ENCODE data around the gene ADGRL3.

ADGRL3 gene

GRCh38 chr4:61192392-61192791 lies 7.7 kb upstream of the ADGRL3 start:
- H3K4me3 ChIP-seq (ENCODE audit: low read depth in 1 of 2, low read length in 2 of 2), result no peak overlapping the region
- H3K9ac ChIP-seq (ENCODE audit: low read depth in 1 of 2, low read length in 2 of 2), result no peak overlapping the region
- H3K27me3 ChIP-seq (ENCODE audit: control insufficient read depth in 1 of 2, insufficient read depth in 2 of 2, low read length in 2 of 2), result no peaks in the 10 kb centered on the region
- no peaks in the 10 kb centered on the region for H3K36me3 ChIP-seq (ENCODE audit: control insufficient read depth in 1 of 2, insufficient read depth in 2 of 2, low read length in 2 of 2)
- H3K9me3 ChIP-seq (ENCODE audit: control insufficient read depth in 1 of 2, low read length in 2 of 2), result no peaks in the 10 kb centered on the region
- H3K4me1 ChIP-seq (ENCODE audit: control insufficient read depth in 1 of 2, insufficient read depth in 2 of 2, low read length in 2 of 2), result no peaks in the 10 kb centered on the region
- no peak overlapping the region for H3K27ac ChIP-seq (ENCODE audit: low read depth, low read length)

- no peak overlapping the region for H3K4me3 ChIP-seq (ENCODE audit: low read depth in 1 of 2, low read length in 2 of 2)
- H3K9me3 ChIP-seq (ENCODE audit: control insufficient read depth in 1 of 2, low read length in 2 of 2), result no peaks in the 10 kb centered on the region
- peaks cover 0 to 2% of the 10 kb centered on the region in 2 donors for H3K27me3 ChIP-seq (ENCODE audit: control insufficient read depth in 1 of 2, insufficient read depth in 2 of 2, low read length in 2 of 2)
- no peak overlapping the region for H3K27ac ChIP-seq (ENCODE audit: low read depth, low read length)
- H3K36me3 ChIP-seq (ENCODE audit: control insufficient read depth in 1 of 2, insufficient read depth in 2 of 2, low read length in 2 of 2), result no peaks in the 10 kb centered on the region
- H3K9ac ChIP-seq (ENCODE audit: low read depth in 1 of 2, low read length in 2 of 2), result no peak overlapping the region
- no peaks in the 10 kb centered on the region for H3K4me1 ChIP-seq (ENCODE audit: control insufficient read depth in 1 of 2, insufficient read depth in 2 of 2, low read length in 2 of 2)
Measured at GRCh38 chr4:61193863-61194262, 6.3 kb upstream of the ADGRL3 start.

GRCh38 chr4:61194571-61194970 lies 5.6 kb upstream of the ADGRL3 start:
- H3K9ac ChIP-seq (ENCODE audit: low read depth in 1 of 2, low read length in 2 of 2), result no peak overlapping the region
- H3K9me3 ChIP-seq (ENCODE audit: control insufficient read depth in 1 of 2, low read length in 2 of 2), result no peaks in the 10 kb centered on the region
- H3K27ac ChIP-seq (ENCODE audit: low read depth, low read length), result no peak overlapping the region
- no peaks in the 10 kb centered on the region for H3K4me1 ChIP-seq (ENCODE audit: control insufficient read depth in 1 of 2, insufficient read depth in 2 of 2, low read length in 2 of 2)
- no peaks in the 10 kb centered on the region for H3K36me3 ChIP-seq (ENCODE audit: control insufficient read depth in 1 of 2, insufficient read depth in 2 of 2, low read length in 2 of 2)
- peaks cover 4 to 9% of the 10 kb centered on the region in 2 donors for H3K27me3 ChIP-seq (ENCODE audit: control insufficient read depth in 1 of 2, insufficient read depth in 2 of 2, low read length in 2 of 2)
- H3K4me3 ChIP-seq (ENCODE audit: low read depth in 1 of 2, low read length in 2 of 2), result no peak overlapping the region

GRCh38 chr4:61195101-61195500 lies 5.0 kb upstream of the ADGRL3 start:
- H3K9me3 ChIP-seq (ENCODE audit: control insufficient read depth in 1 of 2, low read length in 2 of 2), result no peaks in the 10 kb centered on the region

GRCh38 chr4:61198686-61199085 lies 1.4 kb upstream of the ADGRL3 start:
- no peaks in the 10 kb centered on the region for H3K36me3 ChIP-seq (ENCODE audit: control insufficient read depth in 1 of 2, insufficient read depth in 2 of 2, low read length in 2 of 2)
- H3K27ac ChIP-seq (ENCODE audit: low read depth, low read length), result no peak overlapping the region
- H3K27me3 ChIP-seq (ENCODE audit: control insufficient read depth in 1 of 2, insufficient read depth in 2 of 2, low read length in 2 of 2), result peaks cover 11 to 28% of the 10 kb centered on the region in 2 donors
- no peaks in the 10 kb centered on the region for H3K9me3 ChIP-seq (ENCODE audit: control insufficient read depth in 1 of 2, low read length in 2 of 2)
- H3K4me3 ChIP-seq (ENCODE audit: low read depth in 1 of 2, low read length in 2 of 2), result no peak overlapping the region
- no peak overlapping the region for H3K9ac ChIP-seq (ENCODE audit: low read depth in 1 of 2, low read length in 2 of 2)
- H3K4me1 ChIP-seq (ENCODE audit: control insufficient read depth in 1 of 2, insufficient read depth in 2 of 2, low read length in 2 of 2), result no peaks in the 10 kb centered on the region

More at GRCh38 chr4:61195101-61195500, 5.0 kb upstream of the ADGRL3 start:
- Histone ChIP-seq H3K36me3 (ENCODE audit: control insufficient read depth in 1 of 2, insufficient read depth in 2 of 2, low read length in 2 of 2) (no peaks in the 10 kb centered on the region), H3K27me3 (ENCODE audit: control insufficient read depth in 1 of 2, insufficient read depth in 2 of 2, low read length in 2 of 2) (peaks cover 4 to 14% of the 10 kb centered on the region in 2 donors), H3K9ac (ENCODE audit: low read depth in 1 of 2, low read length in 2 of 2) (no peak overlapping the region), H3K4me3 (ENCODE audit: low read depth in 1 of 2, low read length in 2 of 2) (no peak overlapping the region), H3K27ac (ENCODE audit: low read depth, low read length) (no peak overlapping the region), H3K4me1 (ENCODE audit: control insufficient read depth in 1 of 2, insufficient read depth in 2 of 2, low read length in 2 of 2) (no peaks in the 10 kb centered on the region)

- Histone ChIP-seq H3K9ac (ENCODE audit: low read depth in 1 of 2, low read length in 2 of 2) (no peak overlapping the region), H3K36me3 (ENCODE audit: control insufficient read depth in 1 of 2, insufficient read depth in 2 of 2, low read length in 2 of 2) (no peaks in the 10 kb centered on the region), H3K9me3 (ENCODE audit: control insufficient read depth in 1 of 2, low read length in 2 of 2) (no peaks in the 10 kb centered on the region), H3K4me1 (ENCODE audit: control insufficient read depth in 1 of 2, insufficient read depth in 2 of 2, low read length in 2 of 2) (no peaks in the 10 kb centered on the region), H3K27ac (ENCODE audit: low read depth, low read length) (no peak overlapping the region), H3K27me3 (ENCODE audit: control insufficient read depth in 1 of 2, insufficient read depth in 2 of 2, low read length in 2 of 2) (peaks cover 11 to 30% of the 10 kb centered on the region in 2 donors), H3K4me3 (ENCODE audit: low read depth in 1 of 2, low read length in 2 of 2) (peak overlapping the region; percentile 29 to 54)
Measured at GRCh38 chr4:61199873-61200186, 296 bp upstream of the ADGRL3 start.

- H3K4me1 ChIP-seq (ENCODE audit: control insufficient read depth in 1 of 2, insufficient read depth in 2 of 2, low read length in 2 of 2), result no peaks in the 10 kb centered on the region
- peaks cover 11 to 30% of the 10 kb centered on the region in 2 donors for H3K27me3 ChIP-seq (ENCODE audit: control insufficient read depth in 1 of 2, insufficient read depth in 2 of 2, low read length in 2 of 2)
- no peaks in the 10 kb centered on the region for H3K36me3 ChIP-seq (ENCODE audit: control insufficient read depth in 1 of 2, insufficient read depth in 2 of 2, low read length in 2 of 2)
- H3K9me3 ChIP-seq (ENCODE audit: control insufficient read depth in 1 of 2, low read length in 2 of 2), result no peaks in the 10 kb centered on the region
- H3K9ac ChIP-seq (ENCODE audit: low read depth in 1 of 2, low read length in 2 of 2), result peak overlapping the region in 1 of 2 donors; percentile 48
- H3K4me3 ChIP-seq (ENCODE audit: low read depth in 1 of 2, low read length in 2 of 2), result peak overlapping the region; percentile 54 to 61
- H3K27ac ChIP-seq (ENCODE audit: low read depth, low read length), result no peak overlapping the region
Measured at GRCh38 chr4:61200916-61201526, 895 bp downstream of the ADGRL3 start.

GRCh38 chr4:61201561-61201960 lies 1.4 kb downstream of the ADGRL3 start:
- no peaks in the 10 kb centered on the region for H3K9me3 ChIP-seq (ENCODE audit: control insufficient read depth in 1 of 2, low read length in 2 of 2)
- peak overlapping the region in 1 of 2 donors; percentile 48 for H3K9ac ChIP-seq (ENCODE audit: low read depth in 1 of 2, low read length in 2 of 2)
- H3K27ac ChIP-seq (ENCODE audit: low read depth, low read length), result peak overlapping the region; percentile 20
- H3K4me1 ChIP-seq (ENCODE audit: control insufficient read depth in 1 of 2, insufficient read depth in 2 of 2, low read length in 2 of 2), result no peaks in the 10 kb centered on the region
- H3K4me3 ChIP-seq (ENCODE audit: low read depth in 1 of 2, low read length in 2 of 2), result peak overlapping the region; percentile 54 to 61
- no peaks in the 10 kb centered on the region for H3K36me3 ChIP-seq (ENCODE audit: control insufficient read depth in 1 of 2, insufficient read depth in 2 of 2, low read length in 2 of 2)
- H3K27me3 ChIP-seq (ENCODE audit: control insufficient read depth in 1 of 2, insufficient read depth in 2 of 2, low read length in 2 of 2), result peaks cover 11 to 30% of the 10 kb centered on the region in 2 donors

- Histone ChIP-seq H3K27me3 (ENCODE audit: control insufficient read depth in 1 of 2, insufficient read depth in 2 of 2, low read length in 2 of 2) (peaks cover 11 to 30% of the 10 kb centered on the region in 2 donors), H3K36me3 (ENCODE audit: control insufficient read depth in 1 of 2, insufficient read depth in 2 of 2, low read length in 2 of 2) (no peaks in the 10 kb centered on the region), H3K4me1 (ENCODE audit: control insufficient read depth in 1 of 2, insufficient read depth in 2 of 2, low read length in 2 of 2) (no peaks in the 10 kb centered on the region), H3K9ac (ENCODE audit: low read depth in 1 of 2, low read length in 2 of 2) (peak overlapping the region in 1 of 2 donors; percentile 48), H3K9me3 (ENCODE audit: control insufficient read depth in 1 of 2, low read length in 2 of 2) (no peaks in the 10 kb centered on the region), H3K4me3 (ENCODE audit: low read depth in 1 of 2, low read length in 2 of 2) (peak overlapping the region; percentile 54 to 61), H3K27ac (ENCODE audit: low read depth, low read length) (peak overlapping the region; percentile 20)
Measured at GRCh38 chr4:61201961-61202637, 2.0 kb downstream of the ADGRL3 start.

- Histone ChIP-seq H3K27ac (ENCODE audit: low read depth, low read length) (no peak overlapping the region), H3K9me3 (ENCODE audit: control insufficient read depth in 1 of 2, low read length in 2 of 2) (no peaks in the 10 kb centered on the region), H3K4me3 (ENCODE audit: low read depth in 1 of 2, low read length in 2 of 2) (peak overlapping the region; percentile 26 to 61), H3K4me1 (ENCODE audit: control insufficient read depth in 1 of 2, insufficient read depth in 2 of 2, low read length in 2 of 2) (no peaks in the 10 kb centered on the region), H3K27me3 (ENCODE audit: control insufficient read depth in 1 of 2, insufficient read depth in 2 of 2, low read length in 2 of 2) (peaks cover 11 to 30% of the 10 kb centered on the region in 2 donors), H3K36me3 (ENCODE audit: control insufficient read depth in 1 of 2, insufficient read depth in 2 of 2, low read length in 2 of 2) (no peaks in the 10 kb centered on the region), H3K9ac (ENCODE audit: low read depth in 1 of 2, low read length in 2 of 2) (no peak overlapping the region)
Measured at GRCh38 chr4:61202638-61203435, 2.7 kb downstream of the ADGRL3 start.
